Measurements from ENCODE around the gene UBA3. TPM values are rescaled to one million over a fixed set of nuclear protein-coding genes. Genes with fewer than 3 reads are reported as not detected.

UBA3 gene
- total RNA-seq, 1 experiment from 2014 or later: 45.6 TPM

GRCh38 chr3:69126216-69126615, 46.1 kb upstream of the UBA3 start:
- H3K27me3 ChIP-seq (ENCODE audit: insufficient read depth, low read length): no peaks in the 10 kb centered on the region
- BruUV-seq (replicated peaks): no TSS peak
- ChIA-PET RAD21 (ENCODE audit: low non-redundant PET in 1 of 2, low total read pairs in 2 of 2, uncharacterized antibody in 2 of 2, unreplicated experiment in 2 of 2) (no interaction called here), POLR2A (no interaction called here), CTCF (no interaction called here)
- ATAC-seq: no peak
- intact Hi-C loops (cut with micrococcal nuclease): no loop called here
- no peaks in the 10 kb centered on the region for H4K20me1 ChIP-seq (ENCODE audit: insufficient read depth)
- no peak overlapping the region for H3K9ac ChIP-seq (ENCODE audit: low read length)
- no peaks in the 10 kb centered on the region for H3K79me2 ChIP-seq (ENCODE audit: insufficient read depth, low read length)
- H3K27ac ChIP-seq (ENCODE audit: low read depth, low read length): no peak overlapping the region
- H3K4me2 ChIP-seq (ENCODE audit: low read length): no peak overlapping the region
- H3K9me3 ChIP-seq (ENCODE audit: control insufficient read depth in 1 of 2, insufficient read depth in 1 of 2, low read depth in 1 of 2, low read length in 2 of 2): no peaks in the 10 kb centered on the region
- H3K9me2 ChIP-seq (ENCODE audit: insufficient read depth): no peaks in the 10 kb centered on the region
- no peaks in the 10 kb centered on the region for H3K36me3 ChIP-seq (ENCODE audit: control insufficient read depth in 1 of 2, insufficient read depth in 2 of 2, low read length in 2 of 2)
- DNase-seq (ENCODE audit: low read depth, low spot score): no peak
- no peak for TF ChIP-seq ATF3 (IDR thresholded peaks at IDR 0.05)
- TF ChIP-seq CEBPB (IDR thresholded peaks at IDR 0.05; ENCODE audit: low read depth): no peak
- no peak for TF ChIP-seq EZH2 (IDR thresholded peaks at IDR 0.05)
- TF ChIP-seq ZNF274 (IDR thresholded peaks at IDR 0.05; ENCODE audit: low read depth, low read length): no peak
- no peak for TF ChIP-seq POLR2A (IDR thresholded peaks at IDR 0.05; ENCODE audit: borderline replicate concordance, extremely low read depth, insufficient read depth, insufficient read length)
- TF ChIP-seq REST (IDR thresholded peaks at IDR 0.05; ENCODE audit: low read depth): no peak
- no peak for TF ChIP-seq TCF7L2 (IDR thresholded peaks at IDR 0.05; ENCODE audit: borderline replicate concordance, extremely low read depth, insufficient read depth, insufficient read length)
- no peak for TF ChIP-seq JUND (IDR thresholded peaks at IDR 0.05)
- no peak for TF ChIP-seq CTCF (IDR thresholded peaks at IDR 0.05 in 2 of 3, conservative IDR thresholded peaks at IDR 0.05 in 1 of 3; ENCODE audit: borderline replicate concordance in 1 of 3, insufficient read depth in 1 of 3, low read depth in 2 of 3, low read length in 2 of 3)
- TF ChIP-seq MAX (IDR thresholded peaks at IDR 0.05): no peak
- TF ChIP-seq EZH2phosphoT487 (IDR thresholded peaks at IDR 0.05; ENCODE audit: borderline replicate concordance): no peak
- TF ChIP-seq YY1 (IDR thresholded peaks at IDR 0.05; ENCODE audit: extremely low read depth, insufficient replicate concordance, low read depth, low read length): no peak
- no peak for TF ChIP-seq SRF (IDR thresholded peaks at IDR 0.05; ENCODE audit: low read depth)
- TF ChIP-seq CBX3 (IDR thresholded peaks at IDR 0.05; ENCODE audit: low read depth): no peak
- no peak for TF ChIP-seq ZFX (IDR thresholded peaks at IDR 0.05)
- no peak for TF ChIP-seq ELF1 (IDR thresholded peaks at IDR 0.05; ENCODE audit: borderline replicate concordance, low read depth)
- no peak for TF ChIP-seq SP1 (IDR thresholded peaks at IDR 0.05; ENCODE audit: low read depth)
- TF ChIP-seq POLR2AphosphoS5 (IDR thresholded peaks at IDR 0.05; ENCODE audit: low read depth, low read length): no peak
- no peak overlapping the region for H2AFZ ChIP-seq (ENCODE audit: low read depth, low read length, poor library complexity, severe bottlenecking)
- H3K4me1 ChIP-seq (ENCODE audit: control insufficient read depth in 1 of 2, insufficient read depth in 2 of 2, low read length in 2 of 2): peaks cover 0 to 3% of the 10 kb centered on the region in 2 experiments; a peak in 1 of 4 replicates
- H3K4me3 ChIP-seq (replicated peaks in 1 of 2; ENCODE audit: low read depth in 1 of 2, low read length in 2 of 2): no peak overlapping the region

All from HCT116 (cell line).